Measurements from ENCODE around the gene PTPRK.

PTPRK gene

DNA sequence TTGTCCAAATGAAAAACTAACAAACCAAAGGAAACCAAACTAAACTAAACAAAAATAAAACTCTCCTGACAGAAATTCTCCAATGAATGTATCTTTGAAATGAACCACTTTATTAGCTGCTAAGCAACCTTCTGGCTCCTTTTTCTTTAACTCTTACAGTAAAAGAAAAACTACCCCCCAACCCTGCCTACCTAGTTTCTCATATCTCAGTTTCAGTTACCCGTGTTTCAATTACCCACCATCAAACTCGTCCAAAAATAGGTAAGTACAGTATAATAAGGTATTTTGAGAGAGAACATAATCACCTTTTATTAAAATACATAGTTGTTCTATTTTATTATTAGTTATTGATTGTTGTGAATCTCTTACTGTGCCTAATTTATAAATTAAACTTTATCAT is 442.1 kb downstream of the PTPRK start:
- no peak for TF ChIP-seq ZFX (IDR thresholded peaks at IDR 0.05)
- TF ChIP-seq, protein P1, sequence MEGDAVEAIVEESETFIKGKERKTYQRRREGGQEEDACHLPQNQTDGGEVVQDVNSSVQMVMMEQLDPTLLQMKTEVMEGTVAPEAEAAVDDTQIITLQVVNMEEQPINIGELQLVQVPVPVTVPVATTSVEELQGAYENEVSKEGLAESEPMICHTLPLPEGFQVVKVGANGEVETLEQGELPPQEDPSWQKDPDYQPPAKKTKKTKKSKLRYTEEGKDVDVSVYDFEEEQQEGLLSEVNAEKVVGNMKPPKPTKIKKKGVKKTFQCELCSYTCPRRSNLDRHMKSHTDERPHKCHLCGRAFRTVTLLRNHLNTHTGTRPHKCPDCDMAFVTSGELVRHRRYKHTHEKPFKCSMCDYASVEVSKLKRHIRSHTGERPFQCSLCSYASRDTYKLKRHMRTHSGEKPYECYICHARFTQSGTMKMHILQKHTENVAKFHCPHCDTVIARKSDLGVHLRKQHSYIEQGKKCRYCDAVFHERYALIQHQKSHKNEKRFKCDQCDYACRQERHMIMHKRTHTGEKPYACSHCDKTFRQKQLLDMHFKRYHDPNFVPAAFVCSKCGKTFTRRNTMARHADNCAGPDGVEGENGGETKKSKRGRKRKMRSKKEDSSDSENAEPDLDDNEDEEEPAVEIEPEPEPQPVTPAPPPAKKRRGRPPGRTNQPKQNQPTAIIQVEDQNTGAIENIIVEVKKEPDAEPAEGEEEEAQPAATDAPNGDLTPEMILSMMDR (conservative IDR thresholded peaks at IDR 0.05), result no peak
- no peak overlapping the region for H3K27ac ChIP-seq

DNA sequence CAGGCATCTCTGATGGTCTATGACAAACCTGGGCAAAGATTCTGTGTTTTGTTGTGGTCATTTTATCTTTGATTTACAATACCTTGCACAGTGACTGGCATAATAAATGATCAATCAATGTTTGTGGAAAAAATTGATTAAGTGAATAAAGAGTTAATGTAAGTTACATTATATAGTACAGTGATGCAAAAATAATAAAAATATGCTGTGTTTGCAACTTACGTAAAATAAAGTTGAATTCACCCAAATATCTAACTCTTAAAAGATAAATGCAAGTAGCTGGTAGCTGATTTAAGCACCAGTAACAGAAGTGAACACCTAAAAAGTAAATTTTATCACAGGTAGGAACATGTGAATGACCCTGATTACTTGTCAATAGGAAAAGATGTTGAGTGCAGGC is 443.6 kb downstream of the PTPRK start:
- H3K27ac ChIP-seq, result no peak overlapping the region
- TF ChIP-seq, protein P1 (conservative IDR thresholded peaks at IDR 0.05), result no peak
- no peak for TF ChIP-seq ZFX (IDR thresholded peaks at IDR 0.05)

- no peak overlapping the region for H3K27ac ChIP-seq
- TF ChIP-seq ZFX (IDR thresholded peaks at IDR 0.05), result no peak
- TF ChIP-seq, protein P1 (conservative IDR thresholded peaks at IDR 0.05), result no peak
Observed at GRCh38 chr6:128074567-128074966, 445.8 kb downstream of the PTPRK start.

DNA sequence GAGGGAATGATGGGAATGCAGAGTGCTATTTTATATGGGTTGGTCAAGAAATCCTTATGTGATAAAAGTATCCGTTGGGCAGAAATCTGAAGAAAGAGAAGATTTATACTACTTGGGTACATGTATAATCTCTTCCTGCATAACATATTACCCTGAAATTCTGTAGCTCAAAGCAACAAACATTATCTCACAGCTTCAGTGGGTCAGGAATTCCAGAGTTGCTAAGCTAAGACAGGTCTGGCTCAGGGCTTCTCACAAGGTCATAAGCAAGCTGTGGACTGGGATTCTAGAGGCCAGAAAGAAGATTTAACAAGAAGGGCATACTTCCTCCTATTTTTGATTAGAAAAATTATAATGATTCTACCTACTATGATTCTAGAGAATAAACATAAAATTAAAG is 447.0 kb downstream of the PTPRK start:
- no peak for TF ChIP-seq ZFX (IDR thresholded peaks at IDR 0.05)
- H3K27ac ChIP-seq, result no peak overlapping the region

DNA sequence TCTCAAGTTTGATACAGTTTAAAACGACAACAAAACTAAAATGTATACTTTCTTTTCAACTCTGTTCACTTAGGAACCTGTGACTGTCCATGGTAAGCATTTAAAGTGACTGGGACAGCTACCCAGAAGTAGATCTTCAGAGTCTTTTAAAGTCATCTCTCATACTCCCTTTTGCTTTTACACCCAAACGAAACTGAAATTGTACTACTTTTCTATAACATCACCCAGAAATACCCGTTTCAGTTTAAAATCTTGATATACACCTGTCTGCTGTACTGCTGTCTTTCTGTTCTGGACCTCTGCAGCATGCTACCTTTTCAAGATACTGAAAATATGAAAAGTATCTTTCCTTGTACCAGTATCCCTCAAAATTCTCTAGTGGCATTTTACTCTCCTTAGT is 449.2 kb downstream of the PTPRK start:
- H3K27ac ChIP-seq, result no peak overlapping the region
- TF ChIP-seq, protein P1 (conservative IDR thresholded peaks at IDR 0.05), result no peak
- TF ChIP-seq ZFX (IDR thresholded peaks at IDR 0.05), result no peak

DNA sequence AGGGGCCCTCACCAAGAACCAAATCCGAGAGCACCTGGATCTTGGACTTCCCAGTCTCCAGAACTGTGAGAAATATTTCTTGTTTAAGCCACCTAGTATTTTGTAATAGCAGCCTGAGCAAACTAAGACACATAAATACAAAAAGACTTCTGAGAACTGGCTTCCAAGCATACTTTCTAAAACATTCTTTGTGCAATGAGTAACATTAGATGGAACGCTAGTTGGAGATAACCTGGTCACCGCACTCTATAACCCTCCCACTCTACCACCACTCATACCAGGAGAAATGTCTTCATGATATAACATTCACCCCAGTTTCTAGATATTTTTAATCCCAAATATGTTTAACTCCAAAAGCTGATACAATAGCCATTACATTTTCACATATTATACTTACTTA is 450.0 kb downstream of the PTPRK start:
- TF ChIP-seq, protein P1 (conservative IDR thresholded peaks at IDR 0.05), result no peak
- no peak for TF ChIP-seq ZFX (IDR thresholded peaks at IDR 0.05)
- no peak overlapping the region for H3K27ac ChIP-seq

DNA sequence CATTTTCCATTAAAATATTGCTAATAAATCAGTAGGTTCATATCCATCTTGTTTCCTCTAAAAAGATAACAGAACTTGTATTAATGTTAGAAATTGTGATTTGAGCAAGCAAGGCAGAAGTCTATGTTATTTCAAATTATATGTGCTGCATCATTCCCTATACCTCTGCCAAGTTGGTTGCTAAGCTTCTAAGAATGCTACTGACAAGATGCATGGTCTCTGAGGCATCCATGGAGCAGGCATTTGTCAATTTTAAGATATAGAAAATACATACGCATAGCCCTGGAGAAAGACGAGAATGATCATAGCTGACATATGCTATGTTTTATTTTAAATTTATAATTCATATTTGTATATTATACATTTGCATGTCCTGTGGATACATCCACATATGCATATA is 451.2 kb downstream of the PTPRK start:
- H3K27ac ChIP-seq, result no peak overlapping the region
- TF ChIP-seq ZFX (IDR thresholded peaks at IDR 0.05), result no peak
- TF ChIP-seq, protein P1 (conservative IDR thresholded peaks at IDR 0.05), result no peak

- H3K27ac ChIP-seq, result no peak overlapping the region
- no peak for TF ChIP-seq ZFX (IDR thresholded peaks at IDR 0.05)
- TF ChIP-seq, protein P1 (conservative IDR thresholded peaks at IDR 0.05), result no peak
Observed at GRCh38 chr6:128068119-128068479, 452.3 kb downstream of the PTPRK start.
